Left hindlimb (tissue), 1 donor: ENCODE results near the gene CDX2.
"Not testable (repeated sequence)": the region's sequence is repeated elsewhere in the genome, so short reads cannot be mapped to it uniquely, and the experiment has no call there.

Experiments used
- DNase-seq: peaks from one replicate; pipeline ENCODE4 v3.0.0-alpha.2; 2018

Gene CDX2

DNA sequence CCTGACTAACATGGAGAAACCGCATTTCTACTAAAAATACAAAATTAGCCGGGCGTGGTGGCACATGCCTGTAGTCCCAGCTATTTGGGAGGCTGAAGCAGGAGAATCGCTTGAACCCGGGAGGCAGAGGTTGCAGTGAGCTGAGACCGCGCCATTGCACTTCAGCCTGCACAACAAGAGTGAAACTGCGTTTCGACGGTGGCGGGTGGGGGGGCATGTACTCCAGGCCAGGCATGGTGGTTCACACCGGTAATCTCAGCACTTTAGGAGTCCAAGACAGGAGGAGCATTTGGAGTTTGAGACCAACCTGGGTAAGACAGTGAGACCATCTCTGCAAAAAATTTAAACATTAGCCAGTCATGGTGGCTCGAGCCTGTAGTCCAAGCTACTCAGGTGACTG is 4.9 kb downstream of the CDX2 start:
- not testable (repeated sequence) for DNase-seq

DNA sequence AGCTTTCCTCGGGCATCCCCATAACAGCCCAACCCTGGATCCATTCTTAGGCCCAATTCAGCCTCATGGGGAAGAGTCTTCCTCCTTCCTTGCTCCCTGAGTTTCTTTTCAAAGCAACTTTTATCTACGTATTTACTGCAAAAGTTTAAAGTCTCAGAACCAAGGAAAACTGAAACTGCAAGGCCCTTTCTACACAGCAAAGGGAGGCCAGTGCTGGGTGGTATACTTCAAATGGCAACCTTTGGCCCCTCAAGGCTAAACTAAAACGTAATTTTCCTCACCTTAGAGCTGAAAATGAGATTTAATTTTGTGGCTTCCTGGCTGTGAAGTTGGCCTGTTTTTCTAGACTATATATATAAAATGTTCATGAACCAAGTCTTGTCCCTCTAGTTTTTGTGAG is 5.6 kb downstream of the CDX2 start:
- no peak for DNase-seq

DNA sequence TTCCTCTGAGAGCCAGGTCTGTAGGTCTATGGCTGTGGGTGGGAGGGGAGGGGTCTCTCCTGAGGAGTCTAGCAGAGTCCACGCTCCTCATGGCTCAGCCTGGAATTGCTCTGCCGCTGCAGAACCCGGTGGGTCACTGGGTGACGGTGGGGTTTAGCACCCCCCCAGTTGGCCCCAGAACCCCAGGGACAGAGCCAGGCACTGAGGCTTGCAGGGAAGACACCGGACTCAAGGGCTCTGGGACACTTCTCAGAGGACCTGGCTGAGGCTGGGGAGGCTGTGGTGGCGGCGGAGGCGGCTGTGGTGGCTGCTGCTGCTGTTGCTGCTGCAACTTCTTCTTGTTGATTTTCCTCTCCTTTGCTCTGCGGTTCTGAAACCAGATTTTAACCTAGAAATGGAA is 6.1 kb downstream of the CDX2 start:
- DNase-seq = no peak

DNA sequence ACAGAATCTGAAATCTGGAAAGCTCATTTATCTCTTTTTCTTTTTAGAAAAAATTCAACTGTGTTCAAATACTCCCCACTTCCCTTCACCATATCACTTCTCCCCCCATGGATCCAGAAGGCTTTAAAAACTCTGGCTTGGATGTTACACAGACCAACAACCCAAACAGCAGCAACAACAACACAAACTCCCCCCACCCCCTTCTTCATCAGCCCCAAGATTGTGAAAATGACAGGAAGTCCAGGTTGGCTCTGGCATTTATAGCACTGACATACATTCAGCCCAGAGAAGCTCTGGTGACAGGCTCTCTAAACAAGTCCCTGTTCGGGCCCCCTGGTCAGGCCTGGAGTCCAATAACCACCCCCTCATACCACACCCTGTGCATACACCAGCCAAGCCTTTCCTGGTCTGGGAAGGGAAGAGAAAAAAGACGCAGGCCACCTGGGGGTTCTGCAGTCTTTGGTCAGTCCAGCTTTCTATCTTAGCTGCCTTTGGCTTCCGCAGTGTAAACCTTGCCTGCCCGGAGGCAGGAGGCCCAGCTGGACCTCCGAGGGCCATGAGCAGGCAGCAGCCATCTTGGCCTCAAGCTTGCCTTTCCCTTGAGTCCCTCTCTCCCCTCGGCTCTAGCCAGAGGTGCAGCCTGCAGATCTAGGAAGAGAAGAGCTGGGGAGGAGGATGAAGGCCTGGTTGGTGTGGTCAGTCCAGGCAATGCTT is 6.8 kb downstream of the CDX2 start:
- DNase-seq = no peak

DNA sequence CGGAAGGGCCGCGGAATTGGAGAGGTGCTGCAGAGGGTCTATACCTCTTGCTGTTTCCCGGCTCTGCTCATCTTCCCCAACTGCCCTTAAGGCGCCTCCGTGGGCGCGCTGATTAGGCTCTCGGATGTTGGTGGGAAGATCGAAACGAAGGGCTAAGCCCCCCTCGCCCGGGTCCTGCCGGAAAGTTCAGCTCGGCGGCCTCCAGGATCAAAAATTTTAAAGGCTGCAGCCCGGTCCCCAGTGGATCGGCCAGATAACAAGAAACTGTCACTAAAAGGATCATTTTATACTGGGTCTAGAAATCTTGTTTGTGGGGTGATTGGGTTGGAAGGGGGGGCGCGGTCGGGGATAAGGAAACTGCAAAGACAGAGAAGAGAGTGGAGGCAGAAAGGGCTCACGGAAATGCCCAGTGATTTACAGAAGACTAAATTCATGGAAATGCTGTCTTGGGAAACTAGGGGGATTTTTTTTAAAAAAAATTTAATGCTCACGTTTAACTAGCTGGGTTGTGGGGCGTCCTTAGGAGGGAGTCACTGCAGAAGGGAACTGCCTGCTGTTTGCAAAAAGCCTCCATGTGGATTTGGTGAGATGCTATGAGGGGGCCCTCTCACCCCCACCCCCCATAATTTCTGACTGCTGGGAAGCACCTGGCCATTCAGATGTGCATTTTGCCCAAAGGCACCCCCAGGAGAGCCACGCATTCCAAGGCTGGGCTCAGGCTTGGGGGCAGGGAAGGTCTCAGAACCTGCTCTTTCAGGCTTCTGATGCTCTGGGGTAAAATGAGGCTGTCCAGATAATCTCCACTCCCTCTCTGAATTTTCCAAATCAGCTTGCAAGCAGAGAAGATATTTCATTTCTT is 7.7 kb downstream of the CDX2 start:
- no peak for DNase-seq

DNA sequence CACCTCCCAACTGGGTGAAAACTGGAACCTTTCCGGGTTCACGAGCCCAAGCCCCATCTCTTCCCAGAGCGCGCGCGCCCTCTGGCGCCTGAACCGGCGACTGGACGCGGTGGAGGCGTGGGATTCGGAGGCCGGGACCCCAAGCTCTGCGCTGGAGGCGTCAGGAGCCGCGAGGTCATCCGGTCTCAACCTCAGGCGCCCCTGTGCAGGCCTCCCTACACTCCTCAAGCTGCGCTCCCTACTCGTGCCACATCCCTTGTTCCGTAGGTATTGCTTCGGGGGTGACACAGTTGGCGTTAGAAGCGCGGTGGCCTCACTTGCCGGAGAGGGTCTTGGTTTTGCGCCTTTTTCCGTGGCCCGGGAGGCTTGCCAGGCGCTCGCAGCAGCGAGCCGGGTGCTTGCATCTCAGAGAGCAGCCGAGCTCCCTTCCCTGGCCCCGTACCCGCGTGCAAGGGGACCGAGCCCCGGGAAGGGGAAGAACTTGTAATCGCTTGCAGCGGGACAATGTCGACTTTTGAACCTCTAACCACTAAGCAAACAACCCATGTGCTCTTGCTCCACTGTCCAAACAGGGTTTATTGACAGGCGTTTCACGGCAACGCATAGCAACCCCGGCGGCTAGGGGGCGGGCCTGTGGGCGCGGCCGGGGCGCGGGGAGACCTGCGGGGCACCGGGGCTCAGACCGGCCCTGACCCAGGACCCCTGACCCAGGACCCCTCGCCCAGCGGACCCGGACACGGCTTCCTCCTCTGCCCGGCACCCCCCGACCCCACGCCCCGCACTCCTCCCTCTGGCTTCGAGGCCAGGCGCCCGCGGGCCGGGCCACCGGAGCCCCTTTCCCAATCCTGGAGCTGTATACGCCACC is 8.5 kb downstream of the CDX2 start:
- peak; percentile 42 for DNase-seq

DNA sequence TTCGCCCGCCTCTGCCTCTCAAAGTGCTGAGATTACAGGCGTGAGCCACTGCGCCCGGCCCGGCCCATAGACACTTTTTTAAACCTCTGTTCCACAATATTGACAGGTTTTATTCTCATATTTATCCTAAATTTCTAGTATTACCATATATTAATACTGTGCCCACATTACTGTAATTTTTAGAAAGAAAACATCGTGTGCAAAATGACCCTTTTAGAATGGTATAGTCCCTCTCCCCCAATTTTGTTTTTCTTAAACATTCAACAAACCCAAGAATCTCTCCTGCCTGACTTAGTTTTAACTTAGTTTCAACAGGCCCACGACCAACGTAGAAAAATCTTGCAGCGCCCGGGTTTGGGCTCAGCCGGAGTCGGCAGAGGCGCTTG is 9.1 kb downstream of the CDX2 start:
- no peak for DNase-seq

DNA sequence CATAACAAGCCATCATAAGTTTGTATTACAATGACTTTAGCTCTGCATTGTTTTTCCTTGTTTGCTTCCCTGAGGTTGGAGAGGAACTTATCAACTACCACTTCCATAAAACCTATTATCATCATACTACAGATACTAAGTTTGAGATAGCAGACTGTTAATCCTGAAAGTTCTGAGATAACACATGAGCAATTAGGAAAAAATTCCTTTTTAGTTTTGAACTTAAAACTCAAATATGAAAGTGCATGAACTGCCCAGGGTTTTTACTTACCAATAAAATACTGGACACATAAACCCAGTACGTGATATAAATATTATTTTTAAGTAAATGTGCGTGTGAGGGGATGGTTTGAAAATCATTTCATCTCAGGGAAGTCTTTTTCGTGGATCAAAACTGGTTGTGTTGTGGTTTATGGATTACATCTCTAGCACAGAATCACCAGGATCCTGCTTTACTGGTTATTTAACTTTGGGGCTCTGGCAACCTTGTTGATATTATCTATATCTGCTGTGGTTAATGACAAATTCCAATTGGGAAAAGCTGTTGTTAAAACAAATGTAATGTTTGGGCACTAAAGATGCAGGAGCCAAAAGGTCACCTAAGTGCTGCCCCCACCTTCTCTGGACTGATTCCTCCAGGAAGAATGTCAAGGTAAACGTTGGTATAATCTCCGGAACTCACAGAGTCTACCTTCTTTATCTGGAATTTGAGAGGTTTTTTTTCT is 12.4 kb downstream of the CDX2 start:
- no peak for DNase-seq

DNA sequence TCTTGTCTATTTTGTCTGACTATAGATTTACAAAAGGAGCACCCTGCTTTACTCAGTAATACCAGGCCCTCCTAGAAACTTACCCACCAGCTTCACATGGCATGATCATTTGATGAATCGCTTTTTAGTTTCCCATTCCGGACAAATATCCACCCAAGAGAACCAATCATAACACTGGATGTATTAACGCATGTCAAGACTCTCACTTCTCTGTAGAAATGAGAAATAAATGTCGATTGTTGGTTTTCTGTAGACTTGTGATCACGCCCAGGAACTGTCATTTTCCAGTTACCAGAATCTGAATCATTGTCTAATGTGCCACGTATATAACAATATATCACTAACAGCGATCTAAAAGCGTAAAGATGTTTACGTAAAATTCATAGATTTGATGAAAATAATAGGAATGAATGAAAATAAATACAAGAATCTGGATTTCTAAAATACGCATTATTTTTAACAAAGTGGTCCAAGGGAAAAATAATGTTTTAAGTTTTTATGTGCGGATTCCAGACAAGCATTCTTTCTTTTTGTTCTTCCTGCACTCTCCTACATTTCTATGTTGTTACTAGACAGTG is 14.0 kb downstream of the CDX2 start:
- no peak for DNase-seq

DNA sequence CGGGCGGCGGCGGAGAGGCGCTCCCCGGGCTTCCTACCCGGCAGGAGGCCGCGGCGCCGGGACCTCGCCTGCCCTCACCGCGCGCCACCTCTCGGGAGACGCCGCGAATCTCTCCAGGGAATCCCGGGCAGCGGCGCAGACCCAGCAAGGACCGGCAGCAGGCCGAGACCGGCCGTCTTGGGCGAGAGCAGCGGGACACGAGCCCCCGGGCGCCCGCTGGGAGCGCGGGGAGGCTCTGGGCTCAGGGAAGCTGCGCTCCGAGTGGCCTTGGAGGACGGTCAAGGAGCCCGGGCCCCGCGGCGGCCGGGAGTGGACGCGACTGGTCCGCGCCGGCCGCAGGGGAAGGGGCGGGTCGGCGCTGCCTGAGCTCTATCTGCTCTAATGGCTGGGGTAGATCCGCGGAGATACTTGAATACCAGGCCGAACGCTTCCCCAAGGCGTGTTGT is 14.7 kb downstream of the CDX2 start:
- no peak for DNase-seq

DNA sequence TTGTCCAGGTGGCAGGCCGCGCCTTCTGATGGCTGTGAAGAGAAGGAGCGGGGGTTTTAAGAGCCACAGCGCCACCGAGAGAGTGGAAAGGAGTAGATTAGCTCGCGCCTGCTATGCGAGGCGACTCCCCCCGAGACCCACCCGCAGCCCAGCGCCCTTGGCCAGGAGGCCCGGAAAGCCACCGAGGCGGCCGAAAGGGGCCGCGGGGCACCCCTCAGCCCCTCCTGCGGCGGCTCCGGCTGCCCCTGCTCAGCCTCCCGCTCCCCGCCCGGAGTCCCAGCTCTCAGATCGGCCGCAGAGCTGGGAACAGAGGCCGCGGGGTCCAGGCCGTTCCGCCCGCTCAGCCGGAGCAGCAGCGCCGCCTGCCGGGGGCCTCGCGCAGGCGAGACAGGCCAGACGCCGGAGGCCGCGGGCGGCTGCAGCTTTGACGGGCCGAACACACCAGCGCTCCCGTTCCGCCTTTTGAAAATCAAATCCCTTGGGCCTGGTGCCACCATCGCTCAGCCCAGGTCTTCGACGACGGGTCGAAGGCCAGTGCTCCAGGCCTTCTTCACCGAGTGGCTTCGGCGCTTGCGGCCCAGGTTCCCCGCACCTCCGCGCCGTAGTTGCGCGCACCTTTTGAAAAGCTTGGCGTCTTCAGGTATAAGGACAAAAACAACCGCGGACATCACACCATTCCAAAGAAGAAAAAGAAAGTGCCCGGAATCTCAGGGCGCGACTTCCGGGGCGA is 15.3 kb downstream of the CDX2 start:
- DNase-seq = peak; percentile 77

DNA sequence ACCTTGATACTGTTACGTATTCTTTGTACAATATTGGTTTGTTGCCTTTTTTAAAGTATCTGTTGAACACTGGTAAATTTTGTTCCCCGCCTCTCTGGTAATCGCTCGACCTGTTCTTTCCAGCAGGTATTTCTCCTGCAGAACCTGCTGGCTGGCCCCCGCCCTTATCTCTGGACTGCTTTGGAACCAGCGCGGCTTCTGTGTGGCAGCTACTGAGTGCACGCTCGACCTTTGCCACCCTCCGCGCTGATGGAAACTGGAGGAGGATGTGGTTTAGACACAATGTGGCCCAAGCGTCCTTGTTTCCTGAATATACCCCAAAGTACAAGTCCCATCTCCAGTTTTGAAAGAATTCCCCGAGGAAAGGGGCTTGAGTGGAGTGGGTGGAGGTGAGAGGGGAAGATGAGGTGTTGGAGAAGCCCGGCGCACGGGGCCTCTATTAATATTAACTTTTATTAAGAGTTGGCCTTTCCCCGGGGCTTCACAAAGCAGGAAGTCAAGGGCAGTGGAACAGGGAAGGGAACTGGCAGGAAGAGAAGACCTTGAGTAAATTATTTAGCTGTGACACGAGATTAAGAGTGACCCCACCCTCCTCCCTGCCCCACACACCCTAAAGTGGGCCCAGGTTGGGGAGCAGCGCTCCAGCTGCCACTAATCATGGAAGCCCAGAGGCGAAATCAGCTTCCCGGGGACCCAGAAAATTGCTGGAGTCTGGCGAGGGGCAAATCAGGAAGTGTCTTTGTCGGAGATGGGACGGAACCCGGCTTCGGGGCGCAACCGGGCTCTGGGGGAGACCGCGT is 16.0 kb downstream of the CDX2 start:
- no peak for DNase-seq

DNA sequence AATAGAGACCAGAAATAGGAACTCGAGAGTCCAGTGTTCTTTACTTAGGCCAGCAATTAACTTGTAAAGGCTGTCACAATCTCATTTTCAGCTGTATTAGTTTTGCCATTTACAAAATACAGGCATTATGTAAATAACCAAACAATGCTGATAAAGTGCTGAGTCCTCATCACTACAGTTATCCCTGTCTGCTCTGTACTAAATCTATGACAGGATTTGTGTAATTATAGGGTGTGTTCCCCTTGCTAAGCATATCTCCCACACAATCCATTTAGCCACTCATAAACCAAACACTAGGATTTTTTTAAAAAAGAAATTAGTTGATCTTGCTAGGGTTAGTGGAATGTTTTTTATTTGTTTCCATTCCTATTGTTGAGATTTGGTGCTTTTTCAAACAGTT is 26.1 kb downstream of the CDX2 start:
- DNase-seq = no peak

DNA sequence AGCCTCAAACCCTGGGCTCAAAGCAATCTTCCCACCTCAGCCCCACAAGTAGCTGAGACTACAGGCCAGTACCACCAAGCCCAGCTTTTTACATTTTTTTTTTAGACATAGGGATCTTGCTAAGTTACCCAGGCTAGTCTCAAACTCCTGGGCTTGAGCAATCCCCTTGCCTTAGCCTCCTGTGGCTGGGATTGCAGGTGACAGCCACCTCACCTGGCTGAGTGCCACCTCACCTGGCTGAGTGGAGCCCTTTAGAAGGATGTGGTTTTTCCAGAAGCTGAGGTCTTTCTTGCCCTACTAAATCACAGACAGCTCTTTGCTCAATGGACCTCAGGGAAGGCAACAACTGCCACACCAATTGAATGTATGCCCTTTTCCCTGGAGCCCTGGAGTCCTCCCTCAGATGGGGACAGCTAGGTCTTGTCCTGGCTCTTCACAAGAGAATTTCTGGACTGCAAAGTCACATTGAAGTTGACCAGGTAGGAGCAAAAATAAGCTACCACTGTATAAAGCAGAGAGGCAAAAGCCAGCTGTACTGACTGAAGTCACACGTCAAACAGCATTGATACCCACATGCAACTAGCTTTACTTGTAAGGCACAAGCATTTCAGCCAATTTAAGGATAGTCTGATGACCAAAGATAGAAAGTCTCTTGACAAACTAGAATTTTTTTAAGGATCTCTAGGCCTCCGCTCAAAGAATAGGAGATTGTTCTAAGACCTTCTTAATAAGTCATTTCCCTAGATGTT is 35.4 kb downstream of the CDX2 start:
- DNase-seq = no peak

DNA sequence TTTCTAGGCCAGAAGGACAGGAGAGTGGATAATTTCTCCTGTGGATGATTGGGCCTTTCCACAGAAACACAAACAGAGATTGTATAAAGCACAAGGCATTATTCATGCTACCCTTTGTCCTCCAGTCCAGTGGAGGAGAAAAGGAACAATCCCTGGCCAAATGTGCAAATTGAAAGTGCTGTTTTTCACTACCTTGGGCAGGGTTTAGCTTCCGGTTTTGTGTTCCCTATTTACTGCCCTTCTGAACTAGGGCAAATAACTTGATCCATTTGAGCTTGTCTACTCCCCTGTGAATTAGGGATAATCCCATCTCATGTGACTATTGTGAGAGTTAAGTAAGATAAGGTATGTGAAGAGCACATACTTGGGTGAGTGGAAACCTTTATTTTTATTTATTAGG is 36.0 kb downstream of the CDX2 start:
- DNase-seq = no peak

DNA sequence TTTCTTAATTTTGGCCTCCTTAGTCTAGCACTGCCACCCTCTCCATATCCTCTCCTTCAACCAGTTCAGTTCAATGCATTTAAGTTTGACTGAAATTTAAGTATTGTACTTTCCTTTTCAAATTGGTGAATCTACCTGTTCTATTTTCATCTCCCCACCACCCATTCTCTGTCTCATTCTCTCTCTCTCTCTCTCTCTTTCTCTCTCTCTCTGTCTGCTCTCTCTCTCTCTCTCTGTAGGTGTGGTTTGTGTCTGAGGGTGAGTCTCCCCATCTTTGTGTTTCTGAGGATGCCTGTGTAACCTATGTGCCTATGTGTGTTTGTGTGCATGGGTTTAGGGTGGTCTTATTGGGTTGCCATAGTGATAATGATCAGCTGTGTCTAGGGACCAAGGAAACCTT is 39.2 kb downstream of the CDX2 start:
- DNase-seq = no peak

DNA sequence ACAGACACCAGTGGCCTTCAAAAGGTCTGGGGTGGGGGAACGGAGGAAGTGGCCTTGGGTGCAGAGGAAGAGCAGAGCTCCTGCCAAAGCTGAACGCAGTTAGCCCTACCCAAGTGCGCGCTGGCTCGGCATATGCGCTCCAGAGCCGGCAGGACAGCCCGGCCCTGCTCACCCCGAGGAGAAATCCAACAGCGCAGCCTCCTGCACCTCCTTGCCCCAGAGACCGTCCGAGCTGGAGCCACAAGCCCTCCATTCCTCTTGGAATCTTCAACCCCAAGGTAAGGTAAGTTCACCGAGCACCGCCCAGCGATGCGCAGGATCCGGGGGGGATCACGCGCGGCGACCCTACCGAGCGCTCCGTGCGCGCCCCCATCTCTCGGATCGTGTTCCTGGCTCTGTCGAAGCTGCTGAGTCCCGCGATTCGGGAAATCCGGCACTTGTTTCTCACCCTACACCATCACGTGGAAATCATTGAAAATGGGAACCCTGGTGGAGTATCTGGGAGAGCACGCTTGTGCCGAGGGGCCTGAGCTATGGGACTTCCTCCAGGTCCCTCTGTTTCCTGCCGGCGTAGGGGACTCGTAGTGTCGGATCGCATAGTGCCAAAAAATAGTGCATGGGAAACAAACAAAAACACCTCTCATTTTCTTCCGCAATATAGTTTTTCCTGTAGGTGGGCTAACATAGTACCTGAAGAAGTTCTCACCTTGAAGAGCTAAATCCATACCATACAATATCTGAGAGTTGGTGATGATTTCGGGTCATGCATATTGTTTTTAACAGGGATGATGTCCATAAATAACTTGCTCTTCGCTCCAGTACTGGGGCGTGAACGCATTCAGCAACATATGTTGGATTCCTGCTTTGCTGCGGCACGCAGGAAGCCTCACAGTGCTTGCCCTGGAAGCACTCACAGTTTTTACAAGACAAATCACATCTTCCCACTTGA is 40.0 kb downstream of the CDX2 start:
- DNase-seq = no peak

DNA sequence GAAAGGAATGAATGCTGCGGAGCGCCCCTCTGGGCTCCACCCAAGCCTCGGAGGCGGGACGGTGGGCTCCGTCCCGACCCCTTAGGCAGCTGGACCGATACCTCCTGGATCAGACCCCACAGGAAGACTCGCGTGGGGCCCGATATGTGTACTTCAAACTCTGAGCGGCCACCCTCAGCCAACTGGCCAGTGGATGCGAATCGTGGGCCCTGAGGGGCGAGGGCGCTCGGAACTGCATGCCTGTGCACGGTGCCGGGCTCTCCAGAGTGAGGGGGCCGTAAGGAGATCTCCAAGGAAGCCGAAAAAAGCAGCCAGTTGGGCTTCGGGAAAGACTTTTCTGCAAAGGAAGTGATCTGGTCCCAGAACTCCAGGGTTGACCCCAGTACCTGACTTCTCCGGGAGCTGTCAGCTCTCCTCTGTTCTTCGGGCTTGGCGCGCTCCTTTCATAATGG is 40.7 kb downstream of the CDX2 start:
- DNase-seq = no peak
